Middle frontal gyrus (tissue), 1 donor: Measurements from ENCODE around the gene E2F4.
A peak's percentile ranks its signal among the peaks of the same experiment; 100 is the strongest.

ENCODE experiments used
- DNase-seq: peaks from one replicate; pipeline ENCODE4 v3.0.0-alpha.2; 2015; ENCODE audit warnings: low spot score; ENCODE audit errors: extremely low spot score

The E2F4 gene

GRCh38 chr16:67247192-67248072, 55.5 kb downstream of the E2F4 start, which contains the start of gene FHOD1:
Gene FHOD1, minus strand, starts transcription at chr16:67247481. Its CDS starts 71 bp downstream, at chr16:67247410.
- DNase-seq = peak; percentile 86

- no peak for DNase-seq
Measured at GRCh38 chr16:67248073-67248400, 56.1 kb downstream of the E2F4 start.
